HCT116 (cell line): ENCODE data around the gene PRKN. TPM values are rescaled to one million over a fixed set of nuclear protein-coding genes. Genes with fewer than 3 reads are reported as not detected.

Experiments
- ATAC-seq: fragments of 200-7000 bp; cut with Tn5 transposase; 2 replicates; pipeline ENCODE4 v1.9.1; 2020; ENCODE audit warnings: mild to moderate bottlenecking, moderate library complexity
- BruUV-seq: library from RNA; stranded (reverse); fragments of 400-500 nt; replicated peaks from 2 replicates; lab custom pipeline; 2021; lab: Mats Ljungman, UMichigan
- CTCF ChIA-PET: fragments of 300-600 bp; sonication (Branson Sonifier 250); formaldehyde crosslinking; loops from one replicate; lab custom pipeline; 2021; ENCODE audit warnings: antibody characterized with exemption; lab: Charles Lee
- POLR2A ChIA-PET: fragments of 300-600, 350-600 bp; sonication (Branson Sonifier 250); formaldehyde crosslinking; loops from one replicate; lab custom pipeline; 2021; ENCODE audit warnings: antibody characterized with exemption; lab: Charles Lee
- RAD21 ChIA-PET, 2 experiments: fragments of 300-600 bp; sonication (Branson Sonifier 250); formaldehyde crosslinking; loops; one replicate each; lab custom pipeline; 2023; ENCODE audit warnings: low total read pairs in 2 of 2; ENCODE audit not compliant: uncharacterized antibody in 2 of 2, unreplicated experiment in 2 of 2, low non-redundant PET in 1 of 2; lab: Charles Lee
- DNase-seq: peaks from one replicate; pipeline ENCODE4 v3.0.0-alpha.2; 2010; ENCODE audit warnings: low read depth, low spot score
- H2AFZ ChIP-seq: fragments of 200-600 bp; shearing (Covaris generic), sonication (generic); 2 replicates; pipeline ENCODE4 v1.6.1; 2017; ENCODE audit warnings: low read depth, mixed run types, mixed read lengths, antibody characterized with exemption, low read length; ENCODE audit not compliant: poor library complexity, severe bottlenecking
- H3K27ac ChIP-seq: 2 replicates; pipeline ENCODE4 v1.5.1; 2012; ENCODE audit warnings: low read depth, low read length
- H3K27me3 ChIP-seq: fragments of 200-600 bp; sonication (generic); 2 replicates; pipeline ENCODE4 v1.6.1; 2016; ENCODE audit warnings: mixed run types, low read length, mixed read lengths; ENCODE audit not compliant: insufficient read depth
- H3K36me3 ChIP-seq, 2 experiments: fragments of 200-500 bp in 1 of 2; fragments of 200-600 bp in 1 of 2; sonication (Bioruptor generic) in 1 of 2; sonication (generic) in 1 of 2; 2 replicates each; pipeline versions ENCODE4 v1.5.1 to v1.6.1; 2014 to 2016; ENCODE audit warnings: low read length in 2 of 2, inconsistent platforms in 1 of 2, mixed read lengths in 1 of 2, mixed run types in 1 of 2; ENCODE audit not compliant: insufficient read depth in 2 of 2, control insufficient read depth in 1 of 2
- H3K4me1 ChIP-seq, 2 experiments: fragments of 200-600 bp in 1 of 2; sonication (generic) in 1 of 2; 2 replicates each; pipeline versions ENCODE4 v1.5.1 to v1.6.1; 2012 to 2017; ENCODE audit warnings: low read length in 2 of 2, inconsistent platforms in 1 of 2, mild to moderate bottlenecking in 1 of 2, mixed read lengths in 1 of 2, mixed run types in 1 of 2, moderate library complexity in 1 of 2; ENCODE audit not compliant: insufficient read depth in 2 of 2, control insufficient read depth in 1 of 2
- H3K4me2 ChIP-seq: fragments of 200-600 bp; sonication (generic); 2 replicates; pipeline ENCODE4 v1.6.1; 2017; ENCODE audit warnings: mixed run types, low read length, mixed read lengths
- H3K4me3 ChIP-seq, 2 experiments: fragments of 200-600 bp in 1 of 2; sonication (generic) in 1 of 2; replicated peaks in 1 of 2; 2 replicates each; pipeline ENCODE4 v1.5.1; 2011 to 2016; ENCODE audit warnings: low read length in 2 of 2, control low read depth in 1 of 2, low read depth in 1 of 2, mild to moderate bottlenecking in 1 of 2, mixed read lengths in 1 of 2, mixed run types in 1 of 2
- H3K79me2 ChIP-seq: fragments of 200-600 bp; sonication (generic); 2 replicates; pipeline ENCODE4 v1.6.1; 2017; ENCODE audit warnings: mild to moderate bottlenecking, mixed run types, low read length, moderate library complexity, mixed read lengths; ENCODE audit not compliant: insufficient read depth
- H3K9ac ChIP-seq: fragments of 200-600 bp; sonication (generic); 2 replicates; pipeline ENCODE4 v1.6.1; 2016; ENCODE audit warnings: low read length, mixed read lengths
- H3K9me2 ChIP-seq: fragments of 200-600 bp; sonication (generic), shearing (Covaris generic); 2 replicates; pipeline ENCODE4 v1.6.1; 2017; ENCODE audit warnings: mixed run types, mild to moderate bottlenecking, moderate library complexity; ENCODE audit not compliant: insufficient read depth
- H3K9me3 ChIP-seq, 2 experiments: fragments of 200-500 bp in 1 of 2; fragments of 200-600 bp in 1 of 2; sonication (Bioruptor generic) in 1 of 2; sonication (generic) in 1 of 2; 2 replicates each; pipeline ENCODE4 v1.6.1; 2014 to 2017; ENCODE audit warnings: low read length in 2 of 2, mixed read lengths in 2 of 2, inconsistent platforms in 1 of 2, low read depth in 1 of 2, mild to moderate bottlenecking in 1 of 2, mixed run types in 1 of 2, moderate library complexity in 1 of 2; ENCODE audit not compliant: control insufficient read depth in 1 of 2, insufficient read depth in 1 of 2
- H4K20me1 ChIP-seq: fragments of 200-600 bp; sonication (generic), shearing (Covaris generic); 2 replicates; pipeline ENCODE4 v1.6.1; 2017; ENCODE audit warnings: mixed run types, mild to moderate bottlenecking, moderate library complexity; ENCODE audit not compliant: insufficient read depth
- ELF1 ChIP-seq: IDR thresholded peaks from 2 replicates; pipeline ENCODE4 v1.6.1; 2012; ENCODE audit warnings: low read depth, borderline replicate concordance
- SIN3A ChIP-seq: IDR thresholded peaks from 2 replicates; pipeline ENCODE4 v1.6.1; 2012; ENCODE audit warnings: low read depth
- SP1 ChIP-seq: IDR thresholded peaks from 2 replicates; pipeline ENCODE4 v1.6.1; 2012; ENCODE audit warnings: low read depth
- ZFX ChIP-seq: fragments of 450-650 bp; IDR thresholded peaks from 2 replicates; pipeline ENCODE4 v1.6.1; 2017
- ZNF274 ChIP-seq: fragments of 200-500 bp; sonication (Bioruptor generic); IDR thresholded peaks from 2 replicates; pipeline ENCODE4 v1.6.1; 2014; ENCODE audit warnings: mild to moderate bottlenecking, low read depth, low read length, inconsistent platforms
- intact Hi-C: fragments of 100-400 bp; cut with micrococcal nuclease; formaldehyde crosslinking; loops from 2 replicates; pipeline ENCODE4 v1.10.0; 2022
- total RNA-seq: library from RNA; stranded (reverse); gene quantifications from one replicate; pipeline ENCODE4 v1.2.1, GENCODE V29; 2021; ENCODE audit not compliant: unreplicated experiment

PRKN gene
- total RNA-seq, 1 experiment from 2014 or later = 2.6 TPM

DNA sequence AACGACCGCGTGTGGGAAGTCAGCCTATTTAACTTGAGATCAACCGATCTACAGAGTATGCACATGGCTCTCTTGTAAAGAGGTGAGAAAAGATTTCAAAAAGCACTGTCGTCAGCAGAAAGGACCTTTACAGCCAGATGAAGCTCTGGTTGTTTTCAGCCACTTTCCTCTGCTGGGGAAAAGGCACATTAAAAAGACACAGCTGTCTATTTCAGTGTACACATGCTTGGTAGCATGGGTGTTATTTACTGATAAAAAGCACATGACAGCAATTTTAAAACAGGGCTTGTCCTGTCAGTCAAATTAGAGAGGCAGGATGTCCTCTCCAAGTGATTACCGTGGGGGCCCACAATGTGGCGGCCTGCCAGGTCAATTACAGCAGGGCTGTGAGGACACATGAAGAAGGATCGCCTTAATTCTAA, 188.9 kb downstream of the PRKN start:
- Histone ChIP-seq H4K20me1 (no peaks in the 10 kb centered on the region), H3K9me3 (no peaks in the 10 kb centered on the region), H3K4me2 (no peak overlapping the region), H3K27ac (no peak overlapping the region), H3K4me3 (no peak overlapping the region), H3K9me2 (no peaks in the 10 kb centered on the region), H3K79me2 (no peaks in the 10 kb centered on the region), H3K4me1 (no peaks in the 10 kb centered on the region), H3K36me3 (no peaks in the 10 kb centered on the region), H3K27me3 (no peaks in the 10 kb centered on the region), H2AFZ (no peak overlapping the region), H3K9ac (no peak overlapping the region)
- POLR2A ChIA-PET = no interaction called here
- intact Hi-C loops = no loop called here
- CTCF ChIA-PET = no interaction called here
- TF ChIP-seq SIN3A (no peak), SP1 (no peak), ZFX (no peak)
- no TSS peak for BruUV-seq
- no peak for ATAC-seq
- no peak for DNase-seq
- RAD21 ChIA-PET = no interaction called here

DNA sequence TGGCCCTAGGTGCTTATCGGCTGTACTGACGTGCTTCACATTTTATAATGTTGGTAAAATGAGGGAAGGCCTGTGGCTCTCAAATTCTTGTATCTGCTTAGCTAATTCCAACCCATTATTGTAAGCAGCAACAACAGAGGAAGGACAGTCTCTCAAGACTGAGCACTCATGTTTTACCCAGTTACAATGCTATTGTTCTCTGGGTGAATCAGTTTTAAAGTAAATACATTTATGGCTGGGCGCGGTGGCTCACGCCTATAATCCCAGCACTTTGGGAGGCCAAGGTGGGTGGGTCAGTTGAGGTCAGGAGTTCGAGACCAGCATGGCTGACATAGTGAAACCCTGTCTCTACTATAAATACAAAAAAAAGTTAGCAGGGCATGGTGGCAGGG, 194.6 kb downstream of the PRKN start:
- intact Hi-C loops = no loop called here
- no peaks in the 10 kb centered on the region for H3K9me2 ChIP-seq
- H3K9me3 ChIP-seq = no peaks in the 10 kb centered on the region
- H3K79me2 ChIP-seq = no peaks in the 10 kb centered on the region
- no peaks in the 10 kb centered on the region for H3K36me3 ChIP-seq
- DNase-seq (no peak), ATAC-seq (no peak)
- TF ChIP-seq ZNF274 (no peak), ELF1 (no peak)
- no peak overlapping the region for H3K4me2 ChIP-seq
- no peak overlapping the region for H3K9ac ChIP-seq
- H4K20me1 ChIP-seq = no peaks in the 10 kb centered on the region
- no peak overlapping the region for H3K4me3 ChIP-seq
- no peaks in the 10 kb centered on the region for H3K27me3 ChIP-seq
- no TSS peak for BruUV-seq
- CTCF ChIA-PET = no interaction called here
- H2AFZ ChIP-seq = no peak overlapping the region
- POLR2A ChIA-PET = no interaction called here
- RAD21 ChIA-PET = no interaction called here
- no peaks in the 10 kb centered on the region for H3K4me1 ChIP-seq
- H3K27ac ChIP-seq = no peak overlapping the region
